LHCN-M2 (cell line): ENCODE measurements around the gene ARHGAP42. TPM values are rescaled to one million over a fixed set of nuclear protein-coding genes. Genes with fewer than 3 reads are reported as not detected.

Source experiments
- DNase-seq: peaks from one replicate; pipeline ENCODE4 v3.0.0-alpha.2; 2012; ENCODE audit warnings: low read depth
- total RNA-seq: library from RNA; depleted of rRNA; stranded (reverse); fragments of >200 nt; gene quantifications from 2 replicates; pipeline ENCODE4 v1.2.3, GENCODE V29; 2014

The ARHGAP42 gene
- total RNA-seq, 1 experiment from 2014 or later: 10.3 TPM

GRCh38 chr11:101019870-101020269, 332.8 kb downstream of the ARHGAP42 start:
- DNase-seq: no peak

DNA sequence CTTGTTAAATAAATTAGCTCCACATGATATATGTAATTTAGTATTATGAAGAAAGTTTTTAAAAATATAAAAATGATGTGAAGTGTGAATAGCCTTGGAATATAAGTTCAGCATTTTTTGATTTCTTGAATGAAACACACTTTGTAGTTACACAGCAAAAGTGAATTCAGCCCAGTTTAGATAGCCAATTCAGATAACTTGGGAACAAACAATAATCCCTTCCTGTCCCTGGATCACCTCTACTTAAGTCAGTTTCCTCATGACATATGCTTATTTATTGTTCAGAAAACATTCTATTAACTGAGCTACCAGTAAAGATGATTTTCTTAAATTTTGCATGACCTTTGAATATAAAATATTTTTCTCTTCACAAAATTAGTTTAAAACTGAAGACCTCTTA, 335.2 kb downstream of the ARHGAP42 start:
- no peak for DNase-seq

GRCh38 chr11:101028644-101029043, 341.6 kb downstream of the ARHGAP42 start:
- DNase-seq: no peak

GRCh38 chr11:101030015-101030414, 342.9 kb downstream of the ARHGAP42 start:
- DNase-seq: no peak

GRCh38 chr11:101030692-101031091, 343.6 kb downstream of the ARHGAP42 start:
- no peak for DNase-seq

- no peak for DNase-seq
Observed at GRCh38 chr11:101031713-101032112, 344.6 kb downstream of the ARHGAP42 start.

- DNase-seq: no peak
Observed at GRCh38 chr11:101032991-101033390, 345.9 kb downstream of the ARHGAP42 start.

GRCh38 chr11:101034076-101034475, 347.0 kb downstream of the ARHGAP42 start:
- DNase-seq: no peak

GRCh38 chr11:101035872-101036271, 348.8 kb downstream of the ARHGAP42 start:
- DNase-seq: no peak
